Measurements from ENCODE around the gene MSLN. TPM values are rescaled to one million over a fixed set of nuclear protein-coding genes. Genes with fewer than 3 reads are reported as not detected.

The MSLN gene
- total and polyA plus RNA-seq, 8 donors = 0.92 to 83.7 (median 5.2) TPM; not detected in 1

- WGBS, 5 donors = 11 to 39% (median 19%) methylated on average over 11 of the region's 11 CpGs
- Histone ChIP-seq H3K4me3 (no peak overlapping the region), H3K27ac (no peak overlapping the region), H3K36me3 (no peaks in the 10 kb centered on the region), H3K4me1 (peaks cover 0 to 17% (median 3%) of the 10 kb centered on the region in 4 donors), H3K27me3 (peaks cover 0 to 47% (median 0%) of the 10 kb centered on the region in 3 donors), H3K9me3 (no peaks in the 10 kb centered on the region)
- intact Hi-C loops (cut with DNase I; ENCODE audit: low total_unique reads) = no loop called here
- no peak for DNase-seq
- no peak for TF ChIP-seq EP300 (IDR thresholded peaks at IDR 0.05)
Measured at GRCh38 chr16:754656-755055, 5.9 kb upstream of the MSLN start.

GRCh38 chr16:756428-756827, 4.1 kb upstream of the MSLN start:
- Histone ChIP-seq H3K36me3 (no peaks in the 10 kb centered on the region), H3K27me3 (peaks cover 0 to 55% (median 5%) of the 10 kb centered on the region in 3 donors), H3K4me1 (peaks cover 0 to 16% (median 8%) of the 10 kb centered on the region in 4 donors), H3K9me3 (no peaks in the 10 kb centered on the region), H3K27ac (no peak overlapping the region), H3K4me3 (no peak overlapping the region)
- 89 to 96% (median 91%) methylated on average over 5 of the region's 5 CpGs for WGBS, 5 donors
- DNase-seq = no peak
- TF ChIP-seq POLR2AphosphoS5 (IDR thresholded peaks at IDR 0.05) (no peak), POLR2A (IDR thresholded peaks at IDR 0.05) (no peak), EP300 (IDR thresholded peaks at IDR 0.05) (no peak)
- TF ChIP-seq, protein P1, sequence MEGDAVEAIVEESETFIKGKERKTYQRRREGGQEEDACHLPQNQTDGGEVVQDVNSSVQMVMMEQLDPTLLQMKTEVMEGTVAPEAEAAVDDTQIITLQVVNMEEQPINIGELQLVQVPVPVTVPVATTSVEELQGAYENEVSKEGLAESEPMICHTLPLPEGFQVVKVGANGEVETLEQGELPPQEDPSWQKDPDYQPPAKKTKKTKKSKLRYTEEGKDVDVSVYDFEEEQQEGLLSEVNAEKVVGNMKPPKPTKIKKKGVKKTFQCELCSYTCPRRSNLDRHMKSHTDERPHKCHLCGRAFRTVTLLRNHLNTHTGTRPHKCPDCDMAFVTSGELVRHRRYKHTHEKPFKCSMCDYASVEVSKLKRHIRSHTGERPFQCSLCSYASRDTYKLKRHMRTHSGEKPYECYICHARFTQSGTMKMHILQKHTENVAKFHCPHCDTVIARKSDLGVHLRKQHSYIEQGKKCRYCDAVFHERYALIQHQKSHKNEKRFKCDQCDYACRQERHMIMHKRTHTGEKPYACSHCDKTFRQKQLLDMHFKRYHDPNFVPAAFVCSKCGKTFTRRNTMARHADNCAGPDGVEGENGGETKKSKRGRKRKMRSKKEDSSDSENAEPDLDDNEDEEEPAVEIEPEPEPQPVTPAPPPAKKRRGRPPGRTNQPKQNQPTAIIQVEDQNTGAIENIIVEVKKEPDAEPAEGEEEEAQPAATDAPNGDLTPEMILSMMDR (IDR thresholded peaks at IDR 0.05) = no peak
- intact Hi-C loops (cut with DNase I; ENCODE audit: low total_unique reads) = no loop called here

- H3K9me3 ChIP-seq = no peaks in the 10 kb centered on the region
- intact Hi-C loops (cut with DNase I; ENCODE audit: low total_unique reads) = no loop called here
- no peak overlapping the region for H3K4me3 ChIP-seq
- DNase-seq = peak; percentile 59 to 89
- H3K4me1 ChIP-seq = peaks cover 0 to 16% (median 3%) of the 10 kb centered on the region in 4 donors
- TF ChIP-seq, protein P1 (IDR thresholded peaks at IDR 0.05) = no peak
- TF ChIP-seq POLR2A (IDR thresholded peaks at IDR 0.05) (no peak), POLR2AphosphoS5 (IDR thresholded peaks at IDR 0.05) (no peak), EP300 (IDR thresholded peaks at IDR 0.05) (no peak)
- H3K27ac ChIP-seq = no peak overlapping the region
- no peaks in the 10 kb centered on the region for H3K36me3 ChIP-seq
- H3K27me3 ChIP-seq = peaks cover 0 to 55% (median 8%) of the 10 kb centered on the region in 3 donors
- 54 to 73% (median 61%) methylated on average over 31 to 34 of the region's 34 CpGs for WGBS, 5 donors
Measured at GRCh38 chr16:759110-759910, 1.2 kb upstream of the MSLN start.

DNA sequence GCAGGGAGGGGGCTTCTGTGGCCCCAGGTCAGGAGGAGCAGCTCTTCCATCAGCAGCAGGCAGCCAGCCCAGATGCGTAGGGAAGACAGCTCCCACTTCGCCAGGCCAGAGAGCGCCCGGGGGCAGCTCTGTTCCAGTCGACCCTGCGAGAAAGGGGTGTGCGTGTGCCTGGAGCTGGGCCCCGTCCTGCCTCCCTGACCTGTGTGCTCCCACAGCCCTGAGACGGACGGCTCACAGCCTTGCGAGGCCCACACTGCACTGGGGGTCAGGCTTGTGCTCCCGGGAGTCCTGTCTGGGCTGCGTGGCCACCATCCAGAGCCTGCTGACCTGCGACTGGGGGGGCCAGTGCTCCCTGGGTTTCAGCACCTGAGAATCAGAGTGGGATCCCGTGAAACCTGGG, 469 bp upstream of the MSLN start:
- intact Hi-C loops (cut with DNase I; ENCODE audit: low total_unique reads) = no loop called here
- Histone ChIP-seq H3K9me3 (no peaks in the 10 kb centered on the region), H3K4me3 (no peak overlapping the region), H3K27me3 (peaks cover 0 to 56% (median 8%) of the 10 kb centered on the region in 3 donors), H3K27ac (no peak overlapping the region), H3K36me3 (no peaks in the 10 kb centered on the region), H3K4me1 (peaks cover 0 to 16% (median 3%) of the 10 kb centered on the region in 4 donors)
- TF ChIP-seq, protein P1 (IDR thresholded peaks at IDR 0.05) = no peak
- TF ChIP-seq EP300 (IDR thresholded peaks at IDR 0.05) (no peak), POLR2A (IDR thresholded peaks at IDR 0.05) (no peak), POLR2AphosphoS5 (IDR thresholded peaks at IDR 0.05) (no peak)
- WGBS, 5 donors = 51 to 64% (median 55%) methylated on average over 9 to 15 of the region's 15 CpGs
- DNase-seq = no peak
